ENCODE data around the gene CCDC188.

The CCDC188 gene

DNA sequence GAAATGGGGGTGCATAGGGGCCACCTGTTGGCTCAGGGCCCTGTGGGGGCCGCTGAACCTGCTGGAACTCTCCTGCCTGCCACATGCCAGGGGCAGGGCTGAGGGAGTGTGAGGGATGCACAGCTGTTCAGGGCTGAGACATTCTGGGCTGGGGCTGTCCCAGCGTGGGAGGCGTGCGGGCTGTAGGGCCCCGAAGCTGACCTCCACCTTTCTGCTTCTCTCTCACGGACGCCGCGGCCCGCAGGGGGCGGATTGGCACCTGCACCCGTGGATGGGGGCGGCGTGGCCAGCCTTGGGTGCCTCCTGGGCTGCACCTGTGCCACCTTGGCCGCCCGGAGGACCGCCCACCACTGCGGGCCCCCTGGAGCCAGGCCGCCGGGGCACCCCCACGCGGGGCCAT is 4.1 kb downstream of the CCDC188 start:
- TF ChIP-seq, protein P1, sequence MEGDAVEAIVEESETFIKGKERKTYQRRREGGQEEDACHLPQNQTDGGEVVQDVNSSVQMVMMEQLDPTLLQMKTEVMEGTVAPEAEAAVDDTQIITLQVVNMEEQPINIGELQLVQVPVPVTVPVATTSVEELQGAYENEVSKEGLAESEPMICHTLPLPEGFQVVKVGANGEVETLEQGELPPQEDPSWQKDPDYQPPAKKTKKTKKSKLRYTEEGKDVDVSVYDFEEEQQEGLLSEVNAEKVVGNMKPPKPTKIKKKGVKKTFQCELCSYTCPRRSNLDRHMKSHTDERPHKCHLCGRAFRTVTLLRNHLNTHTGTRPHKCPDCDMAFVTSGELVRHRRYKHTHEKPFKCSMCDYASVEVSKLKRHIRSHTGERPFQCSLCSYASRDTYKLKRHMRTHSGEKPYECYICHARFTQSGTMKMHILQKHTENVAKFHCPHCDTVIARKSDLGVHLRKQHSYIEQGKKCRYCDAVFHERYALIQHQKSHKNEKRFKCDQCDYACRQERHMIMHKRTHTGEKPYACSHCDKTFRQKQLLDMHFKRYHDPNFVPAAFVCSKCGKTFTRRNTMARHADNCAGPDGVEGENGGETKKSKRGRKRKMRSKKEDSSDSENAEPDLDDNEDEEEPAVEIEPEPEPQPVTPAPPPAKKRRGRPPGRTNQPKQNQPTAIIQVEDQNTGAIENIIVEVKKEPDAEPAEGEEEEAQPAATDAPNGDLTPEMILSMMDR (IDR thresholded peaks at IDR 0.05; ENCODE audit: extremely low read depth, missing control alignments): no peak
- DNase-seq (ENCODE audit: low spot score): peak; percentile 80

DNA sequence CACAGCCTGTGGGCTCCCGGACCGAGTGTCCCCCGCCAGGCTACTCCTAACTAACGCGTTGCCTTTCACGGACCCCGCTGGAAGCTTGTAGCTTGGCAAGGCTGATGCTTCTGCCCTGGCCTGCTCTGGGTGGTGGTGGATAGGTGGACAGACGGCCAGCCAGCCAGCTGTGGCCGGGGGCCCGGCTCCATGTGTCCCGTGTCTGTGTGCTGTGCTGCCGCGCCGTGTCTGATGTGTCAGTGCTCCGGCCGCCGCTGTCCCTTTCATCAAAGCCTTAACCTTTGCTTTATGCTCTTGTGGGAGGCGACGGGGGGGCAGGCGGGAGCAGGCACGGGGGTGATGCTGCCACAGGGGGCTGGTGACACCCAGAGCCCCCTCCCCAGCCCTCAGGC is 5.0 kb downstream of the CCDC188 start:
- DNase-seq (ENCODE audit: low spot score): no peak
- TF ChIP-seq, protein P1 (IDR thresholded peaks at IDR 0.05; ENCODE audit: extremely low read depth, missing control alignments): no peak

DNA sequence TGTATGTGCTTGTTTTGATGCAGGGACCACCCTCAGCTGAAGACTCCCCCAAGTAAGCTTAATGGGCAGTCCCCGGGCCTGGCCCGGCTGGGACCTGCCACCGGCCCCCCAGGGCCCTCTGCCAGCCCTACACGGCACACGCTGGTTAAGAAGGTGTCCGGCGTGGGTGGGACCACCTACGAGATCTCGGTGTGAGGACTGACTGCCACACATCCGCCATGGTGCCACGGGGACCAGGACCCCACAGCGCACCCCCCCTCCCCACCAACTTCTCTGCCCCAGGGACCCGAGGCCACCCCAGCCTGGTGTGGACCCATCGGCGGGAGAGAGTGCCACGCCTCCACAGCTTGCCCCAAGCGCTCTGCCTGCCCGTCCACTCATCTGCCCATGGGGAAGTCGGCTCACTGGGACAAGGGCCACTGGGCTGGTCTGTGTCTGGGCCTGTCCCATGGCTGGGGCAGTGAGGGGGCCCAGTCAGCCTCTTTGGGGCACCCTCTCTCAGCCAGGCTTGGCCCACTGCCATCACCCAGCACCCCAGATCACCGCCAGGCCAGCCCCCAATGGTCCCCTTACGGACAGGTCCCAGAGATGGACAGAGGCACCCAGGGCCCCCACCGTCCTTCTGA is 5.5 kb downstream of the CCDC188 start:
- TF ChIP-seq, protein P1 (IDR thresholded peaks at IDR 0.05; ENCODE audit: extremely low read depth, missing control alignments): no peak
- no peak for DNase-seq (ENCODE audit: low spot score)

DNA sequence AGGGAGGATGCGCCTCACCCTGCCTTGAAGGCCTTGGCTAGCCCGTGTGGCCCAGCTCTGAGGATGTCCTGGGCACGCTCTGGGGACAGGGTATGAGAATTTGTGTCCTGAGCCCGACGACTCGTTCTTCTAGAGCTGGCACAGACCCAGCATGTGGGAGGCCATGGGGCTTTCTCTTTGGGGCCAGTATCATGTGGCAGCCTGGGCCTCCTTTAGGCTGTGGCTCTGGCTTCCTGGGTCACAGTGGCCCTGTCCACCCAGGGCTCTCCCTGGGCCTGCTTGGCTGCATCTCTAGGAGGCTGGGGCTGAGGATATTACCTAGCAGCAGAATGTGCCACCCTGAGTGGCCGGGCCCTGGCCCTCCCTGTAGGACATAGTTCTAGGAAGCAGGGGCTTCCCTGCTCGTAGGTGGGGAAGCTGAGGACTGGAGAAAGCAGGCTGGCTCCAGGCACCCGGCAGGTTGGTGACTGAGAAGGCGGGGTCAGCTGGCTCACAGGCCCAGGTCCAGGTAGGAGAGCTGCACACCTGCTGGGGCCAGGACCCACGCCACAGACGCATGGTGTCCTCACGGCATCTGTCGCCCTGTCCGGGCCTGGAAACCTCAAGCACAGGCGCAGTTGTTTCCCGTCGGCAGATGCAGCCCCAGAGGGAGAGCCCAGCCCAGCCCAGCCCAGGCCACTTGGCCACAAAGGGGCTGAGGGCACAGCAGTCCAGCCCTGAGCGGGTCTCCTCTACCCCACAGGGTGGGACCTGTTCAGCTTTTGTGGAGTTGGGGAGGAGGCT is 6.8 kb downstream of the CCDC188 start:
- DNase-seq (ENCODE audit: low spot score): no peak
- TF ChIP-seq, protein P1 (IDR thresholded peaks at IDR 0.05; ENCODE audit: extremely low read depth, missing control alignments): no peak

DNA sequence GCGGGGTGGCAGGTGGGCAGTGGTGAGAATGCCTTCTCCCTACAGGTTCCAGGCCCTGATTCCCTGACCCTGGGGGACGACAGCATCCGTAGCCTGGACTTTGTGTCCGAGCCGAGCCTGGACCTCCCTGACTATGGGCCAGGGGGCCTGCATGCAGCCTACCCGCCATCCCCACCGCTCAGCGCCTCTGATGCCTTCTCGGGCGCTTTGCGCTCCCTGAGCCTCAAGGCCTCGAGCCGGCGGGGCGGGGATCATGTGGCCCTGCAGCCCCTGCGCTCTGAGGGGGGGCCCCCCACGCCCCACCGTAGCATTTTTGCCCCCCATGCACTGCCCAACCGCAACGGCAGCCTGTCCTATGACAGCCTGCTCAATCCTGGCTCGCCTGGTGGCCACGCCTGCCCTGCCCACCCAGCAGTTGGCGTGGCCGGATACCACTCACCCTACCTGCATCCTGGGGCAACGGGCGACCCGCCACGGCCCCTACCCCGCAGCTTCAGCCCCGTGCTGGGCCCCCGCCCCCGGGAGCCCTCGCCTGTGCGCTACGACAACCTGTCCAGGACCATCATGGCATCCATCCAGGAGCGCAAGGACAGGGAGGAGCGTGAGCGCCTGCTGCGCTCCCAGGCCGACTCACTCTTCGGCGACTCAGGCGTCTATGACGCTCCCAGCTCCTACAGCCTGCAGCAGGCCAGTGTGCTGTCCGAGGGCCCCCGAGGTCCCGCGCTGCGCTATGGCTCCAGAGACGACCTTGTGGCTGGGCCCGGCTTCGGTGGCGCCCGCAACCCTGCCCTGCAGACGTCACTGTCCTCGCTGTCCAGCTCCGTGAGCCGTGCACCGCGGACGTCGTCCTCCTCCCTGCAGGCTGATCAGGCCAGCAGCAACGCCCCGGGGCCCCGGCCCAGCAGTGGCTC is 7.9 kb downstream of the CCDC188 start:
- TF ChIP-seq, protein P1 (IDR thresholded peaks at IDR 0.05; ENCODE audit: extremely low read depth, missing control alignments): no peak
- no peak for DNase-seq (ENCODE audit: low spot score)

DNA sequence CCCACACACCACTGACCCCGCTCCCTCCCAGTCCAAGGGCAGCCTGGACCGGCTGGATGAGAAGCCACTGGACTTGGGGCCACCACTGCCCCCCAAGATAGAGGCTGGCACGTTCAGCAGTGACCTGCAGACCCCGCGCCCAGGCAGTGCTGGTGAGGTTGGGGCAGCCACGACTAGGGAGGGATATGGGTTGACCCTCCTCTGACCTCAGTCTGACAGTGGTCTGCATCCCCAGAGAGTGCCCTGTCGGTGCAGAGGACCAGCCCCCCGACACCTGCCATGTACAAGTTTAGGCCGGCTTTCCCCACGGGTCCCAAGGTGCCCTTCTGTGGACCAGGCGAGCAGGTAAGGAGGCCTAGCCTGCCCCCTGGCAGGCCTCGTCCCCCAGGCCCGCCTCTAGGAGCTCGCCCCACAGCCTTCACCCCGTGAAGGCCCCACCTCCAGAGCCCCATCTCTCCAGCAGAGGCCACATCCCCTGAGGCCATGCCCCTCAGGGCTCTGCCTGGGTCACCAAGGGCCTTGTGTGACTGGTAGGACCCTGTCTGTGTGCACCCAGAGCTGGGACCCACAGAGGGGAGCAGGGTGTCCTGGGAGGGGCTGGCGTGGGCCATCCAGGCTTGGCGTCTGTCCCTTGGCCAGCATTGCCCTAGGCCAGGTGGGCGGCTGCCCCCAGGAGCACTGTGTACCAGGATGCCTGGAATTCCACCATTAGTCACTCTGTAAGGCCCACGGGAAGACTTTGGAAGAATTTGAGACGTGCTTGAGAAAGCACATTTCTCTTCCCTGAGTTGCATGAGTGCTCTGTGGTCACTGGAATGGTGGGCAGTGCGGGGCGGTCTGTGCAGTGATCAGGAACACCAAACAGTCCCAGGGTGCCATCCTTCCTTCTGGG is 9.4 kb downstream of the CCDC188 start:
- TF ChIP-seq, protein P1 (IDR thresholded peaks at IDR 0.05; ENCODE audit: extremely low read depth, missing control alignments): no peak
- no peak for DNase-seq (ENCODE audit: low spot score)

Measured in GM20000 (cell line).